OCI-LY7 (cell line): Measurements from ENCODE around the gene RORC.

Experiments
- CTCF ChIP-seq: fragments of 200-600 bp; sonication (generic); conservative IDR thresholded peaks from 2 replicates; pipeline ENCODE4 v1.5.1; 2014; ENCODE audit warnings: mild to moderate bottlenecking, antibody characterized with exemption, low read length, moderate library complexity, mixed read lengths
- EZH2phosphoT487 ChIP-seq: fragments of 200-600 bp; sonication (generic); IDR thresholded peaks from 2 replicates; pipeline ENCODE4 v1.6.1; 2018; ENCODE audit warnings: low read depth, borderline replicate concordance, mild to moderate bottlenecking, mixed run types, antibody characterized with exemption, low read length, moderate library complexity, mixed read lengths

- TF ChIP-seq CTCF (no peak), EZH2phosphoT487 (no peak)
Measured at GRCh38 chr1:151830055-151830454, 1.5 kb downstream of the RORC start.
